Right cardiac atrium (tissue), 5 donors: Measurements from ENCODE around the gene SLC6A1. TPM values are rescaled to one million over a fixed set of nuclear protein-coding genes. Genes with fewer than 3 reads are reported as not detected.

Experiments used
- ATAC-seq, 2 donors: fragments of 200-7000 bp; cut with Tn5 transposase; one replicate each; pipeline versions ENCODE4 v1.8.0 to v1.9.1; 2020; ENCODE audit warnings: moderate library complexity in 2 of 2, mild to moderate bottlenecking in 1 of 2
- DNase-seq, 3 donors: peaks; one replicate each; pipeline ENCODE4 v3.0.0-alpha.2; 2020
- H3K27ac ChIP-seq: one replicate; pipeline ENCODE4 v1.5.1; 2013; ENCODE audit warnings: mild to moderate bottlenecking, low read length, control low read depth, moderate library complexity
- H3K27me3 ChIP-seq: one replicate; pipeline ENCODE4 v1.6.1; 2013; ENCODE audit not compliant: control insufficient read depth, insufficient read depth
- H3K4me1 ChIP-seq: one replicate; pipeline ENCODE4 v1.6.1; 2013; ENCODE audit warnings: low read length; ENCODE audit not compliant: control insufficient read depth, insufficient read depth
- H3K4me3 ChIP-seq: one replicate; pipeline ENCODE4 v1.5.1; 2013; ENCODE audit warnings: low read length, control low read depth
- H3K9me3 ChIP-seq: one replicate; pipeline ENCODE4 v1.6.1; 2013; ENCODE audit warnings: low read length; ENCODE audit not compliant: control insufficient read depth
- WGBS: extraction: QIAGEN DNeasy Blood & Tissue Kit; methylation state at CpG from one replicate; pipeline ENCODE4 v1.1.7; 2013; 5-methylcytosine and 5-hydroxymethylcytosine counted together
- intact Hi-C, 4 donors: fragments of 100-400 bp; cut with DNase I; formaldehyde crosslinking; loops; one replicate each; pipeline versions ENCODE4 v1.11.0 to v1.14.0; 2022 to 2023
- polyA plus RNA-seq: library from polyadenylated mRNA; stranded (reverse); fragments of 200-250 nt; gene quantifications from one replicate; pipeline ENCODE4 v1.2.3, GENCODE V29; 2013
- total RNA-seq, 4 donors: library from RNA; stranded (reverse); fragmentation: NEBNext Ultra II Directional; extraction: Animal tissue kit (Norgen Biotek cat#: 25700); gene quantifications; one replicate each; pipeline ENCODE4 v1.2.1, GENCODE V29; 2021
- donor health status: healthy with polysubstance abuse.
- donor health status: DM: no; HTN: yes; CAD: no.
- donor health status: DM: no; HTN: no; CAD: no.
- donor health status: DM: no; HTN: yes; CAD: no; lungs with severe emphysema.
- donor health status: DM: yes; HTN: yes; CAD: no.

Gene SLC6A1
- total and polyA plus RNA-seq, 5 donors, result 0.89 to 3.3 (median 2.6) TPM

DNA sequence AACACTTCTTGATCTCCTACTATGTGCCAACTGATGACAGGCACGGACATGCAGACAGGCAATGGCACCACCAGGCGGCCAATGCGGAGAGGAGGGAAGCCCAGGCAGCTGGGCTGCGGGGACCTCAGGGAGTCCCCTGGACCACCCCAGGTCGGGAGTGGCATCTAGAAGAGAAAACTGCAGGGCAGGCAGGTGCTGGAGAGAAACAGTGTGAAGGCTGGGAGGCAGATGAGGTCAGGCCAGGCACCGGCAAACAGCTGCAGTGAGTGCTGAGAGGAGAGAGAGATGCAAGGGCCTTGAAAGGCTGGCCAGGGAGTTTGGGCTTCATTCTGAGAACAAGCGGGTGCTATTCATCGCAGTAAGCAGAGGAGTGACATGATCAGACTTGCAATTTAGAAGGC is 29.1 kb downstream of the SLC6A1 start:
- Histone ChIP-seq H3K4me3 (no peak overlapping the region), H3K9me3 (no peaks in the 10 kb centered on the region), H3K27me3 (no peaks in the 10 kb centered on the region), H3K27ac (no peak overlapping the region), H3K4me1 (no peaks in the 10 kb centered on the region)
- intact Hi-C loops, result no loop called here
- WGBS, result 78% methylated on average over 8 of the region's 8 CpGs
- ATAC-seq (no peak), DNase-seq (no peak)

GRCh38 chr3:11022115-11022514 is 29.6 kb downstream of the SLC6A1 start:
- no peak for DNase-seq
- Histone ChIP-seq H3K27me3 (no peaks in the 10 kb centered on the region), H3K9me3 (no peaks in the 10 kb centered on the region), H3K4me1 (no peaks in the 10 kb centered on the region), H3K4me3 (no peak overlapping the region), H3K27ac (no peak overlapping the region)
- intact Hi-C loops, result no loop called here
- 87% methylated on average over 10 of the region's 10 CpGs for WGBS
- no peak for ATAC-seq

GRCh38 chr3:11024181-11024580 is 31.6 kb downstream of the SLC6A1 start:
- Histone ChIP-seq H3K27me3 (no peaks in the 10 kb centered on the region), H3K27ac (no peak overlapping the region), H3K9me3 (no peaks in the 10 kb centered on the region), H3K4me3 (no peak overlapping the region), H3K4me1 (no peaks in the 10 kb centered on the region)
- DNase-seq (no peak), ATAC-seq (no peak)
- 86% methylated on average over 4 of the region's 4 CpGs for WGBS
- intact Hi-C loops, result no loop called here

DNA sequence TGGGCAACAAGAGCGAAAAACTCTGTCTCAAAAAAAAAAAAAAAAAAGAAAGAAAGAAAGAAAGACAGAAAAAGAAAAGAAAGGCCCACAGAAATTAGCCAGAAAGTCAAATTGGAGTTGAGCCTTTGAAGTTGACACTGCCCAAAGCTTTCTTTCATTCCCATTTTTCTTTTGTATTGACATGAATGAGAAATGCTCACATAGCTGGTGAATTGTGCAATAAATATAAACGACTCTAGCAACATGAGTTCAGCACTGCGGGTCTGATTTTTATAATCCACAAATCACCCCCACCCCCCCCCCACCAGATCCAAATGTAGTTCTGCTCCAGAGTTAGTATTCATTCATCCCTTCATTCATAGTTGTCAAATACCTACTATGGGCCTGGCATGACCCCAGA is 37.4 kb downstream of the SLC6A1 start:
- Histone ChIP-seq H3K4me1 (no peaks in the 10 kb centered on the region), H3K9me3 (no peaks in the 10 kb centered on the region), H3K27me3 (no peaks in the 10 kb centered on the region), H3K4me3 (no peak overlapping the region), H3K27ac (no peak overlapping the region)
- intact Hi-C loops, result no loop called here
- no peak for DNase-seq
- no peak for ATAC-seq
- WGBS, result 80% methylated on average over 3 of the region's 3 CpGs

GRCh38 chr3:11033871-11034270 is 41.3 kb downstream of the SLC6A1 start:
- Histone ChIP-seq H3K4me1 (no peaks in the 10 kb centered on the region), H3K27me3 (no peaks in the 10 kb centered on the region), H3K4me3 (no peak overlapping the region), H3K9me3 (no peaks in the 10 kb centered on the region), H3K27ac (no peak overlapping the region)
- intact Hi-C loops, result no loop called here
- WGBS, result 94% methylated on average over 3 of the region's 3 CpGs
- DNase-seq (no peak), ATAC-seq (no peak)

- no peak for DNase-seq
- no peak for ATAC-seq
- Histone ChIP-seq H3K27ac (no peak overlapping the region), H3K4me1 (no peaks in the 10 kb centered on the region), H3K27me3 (no peaks in the 10 kb centered on the region), H3K9me3 (no peaks in the 10 kb centered on the region), H3K4me3 (no peak overlapping the region)
- intact Hi-C loops, result no loop called here
- 61% methylated on average over 5 of the region's 5 CpGs for WGBS
These were observed 41.9 kb downstream of the SLC6A1 start for GRCh38 chr3:11034309-11034985.

- Histone ChIP-seq H3K27me3 (no peaks in the 10 kb centered on the region), H3K4me3 (no peak overlapping the region), H3K27ac (no peak overlapping the region), H3K4me1 (no peaks in the 10 kb centered on the region), H3K9me3 (no peaks in the 10 kb centered on the region)
- intact Hi-C loops, result no loop called here
- 83% methylated on average over 19 of the region's 19 CpGs for WGBS
- ATAC-seq (peak in 1 of 2 donors; percentile 31), DNase-seq (no peak)
These were observed 43.4 kb downstream of the SLC6A1 start for GRCh38 chr3:11035757-11036505.

DNA sequence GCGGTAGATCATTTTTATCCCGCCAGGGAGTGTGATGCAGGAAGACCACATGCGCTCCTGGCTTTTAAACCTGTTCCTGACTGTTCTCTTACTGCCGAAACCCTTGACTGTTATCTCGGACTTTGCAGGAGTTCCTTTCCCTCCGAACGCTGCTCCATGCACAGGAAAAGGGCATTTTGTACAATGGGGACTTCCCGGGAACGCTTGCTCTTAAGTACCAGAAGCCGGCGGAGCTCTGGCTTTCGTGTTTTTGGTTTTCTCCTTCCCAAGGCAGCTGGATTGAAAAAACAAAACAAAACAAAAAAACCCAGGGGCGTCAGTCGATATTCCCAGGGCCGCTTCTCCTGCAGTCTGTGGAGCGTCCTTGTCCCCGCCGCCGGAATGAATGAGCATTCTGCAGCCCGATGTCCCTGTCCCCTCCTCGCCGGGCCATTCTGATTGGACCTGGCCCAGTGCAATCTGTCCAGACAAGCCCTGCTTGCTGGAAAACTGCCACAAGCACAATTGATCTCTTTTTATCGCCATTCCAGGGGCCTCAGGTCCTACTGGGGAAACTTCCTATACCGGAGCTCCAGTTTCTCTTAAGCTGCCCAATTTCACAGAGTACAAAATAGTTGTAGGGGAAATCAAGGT is 44.8 kb downstream of the SLC6A1 start:
- ATAC-seq, result peak in 1 of 2 donors; percentile 51

GRCh38 chr3:11037976-11038375 is 45.4 kb downstream of the SLC6A1 start:
- Histone ChIP-seq H3K9me3 (no peaks in the 10 kb centered on the region), H3K27me3 (no peaks in the 10 kb centered on the region), H3K4me3 (no peak overlapping the region), H3K27ac (no peak overlapping the region), H3K4me1 (no peaks in the 10 kb centered on the region)
- no peak for ATAC-seq
- DNase-seq, result no peak
- 88% methylated on average over 11 of the region's 11 CpGs for WGBS
- intact Hi-C loops, result no loop called here

More for the DNA sequence above, 44.8 kb downstream of the SLC6A1 start:
- Histone ChIP-seq H3K4me1 (no peaks in the 10 kb centered on the region), H3K9me3 (no peaks in the 10 kb centered on the region), H3K27me3 (no peaks in the 10 kb centered on the region), H3K27ac (no peak overlapping the region), H3K4me3 (no peak overlapping the region)
- no peak for DNase-seq
- intact Hi-C loops, result no loop called here
- 54% methylated on average over 24 of the region's 24 CpGs for WGBS

DNA sequence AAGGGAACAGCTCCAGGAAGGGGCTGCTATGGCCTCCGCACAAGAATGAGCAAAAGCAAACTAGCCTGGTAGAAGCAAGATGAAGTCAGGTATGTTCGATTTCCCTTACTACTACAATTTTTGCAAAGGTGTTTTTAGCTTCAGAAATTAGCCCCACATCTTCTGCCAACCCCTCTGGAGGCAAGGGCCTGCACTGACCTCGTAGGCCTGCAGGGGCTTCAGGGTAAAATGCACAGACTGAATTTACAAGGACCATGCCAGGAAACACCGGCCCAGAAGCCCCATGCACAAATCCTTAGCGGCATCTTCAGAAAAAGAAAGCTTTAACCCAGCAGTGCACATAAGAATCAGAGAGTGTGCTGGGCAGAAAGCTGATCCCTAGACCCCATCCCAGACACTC is 53.0 kb downstream of the SLC6A1 start:
- Histone ChIP-seq H3K27me3 (no peaks in the 10 kb centered on the region), H3K9me3 (no peaks in the 10 kb centered on the region), H3K4me3 (no peak overlapping the region), H3K27ac (no peak overlapping the region), H3K4me1 (no peaks in the 10 kb centered on the region)
- WGBS, result 81% methylated on average over 5 of the region's 5 CpGs
- DNase-seq, result no peak
- ATAC-seq, result no peak
- intact Hi-C loops, result no loop called here

DNA sequence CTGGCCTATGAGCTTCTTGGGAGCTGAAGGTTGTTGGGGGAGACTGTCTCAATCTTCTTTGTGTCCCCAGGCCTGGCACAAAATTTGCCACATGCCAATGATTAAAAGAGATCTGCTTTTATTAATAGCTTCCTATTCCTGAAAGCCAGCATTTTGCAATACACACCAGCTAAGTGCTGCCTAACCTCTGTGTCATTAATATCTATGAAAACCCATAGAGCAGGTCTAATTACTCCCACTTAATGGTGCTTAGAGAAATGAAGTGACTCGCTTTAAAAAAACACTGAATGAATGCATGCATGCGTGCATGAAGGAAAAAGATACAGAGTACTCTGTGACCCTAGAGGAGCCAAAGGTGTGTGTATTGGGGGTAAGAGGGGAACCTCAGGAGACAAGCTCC is 55.0 kb downstream of the SLC6A1 start:
- Histone ChIP-seq H3K27me3 (no peaks in the 10 kb centered on the region), H3K9me3 (no peaks in the 10 kb centered on the region), H3K27ac (no peak overlapping the region), H3K4me3 (no peak overlapping the region), H3K4me1 (no peaks in the 10 kb centered on the region)
- 93% methylated on average over 2 of the region's 2 CpGs for WGBS
- intact Hi-C loops, result no loop called here
- no peak for ATAC-seq
- DNase-seq, result no peak
